Testis (tissue), 3 donors: Measurements from ENCODE around the gene ARHGAP26. TPM values are rescaled to one million over a fixed set of nuclear protein-coding genes. Genes with fewer than 3 reads are reported as not detected.

ENCODE experiments used
- DNase-seq: peaks from one replicate; pipeline ENCODE4 v3.0.0-alpha.2; 2019
- H3K27ac ChIP-seq, 2 donors: fragments of 200-600 bp; sonication (generic); one replicate each; pipeline ENCODE4 v1.5.1; 2019
- H3K27me3 ChIP-seq: fragments of 200-600 bp; sonication (generic); one replicate; pipeline ENCODE4 v1.5.1; 2019
- H3K36me3 ChIP-seq: fragments of 200-600 bp; sonication (generic); one replicate; pipeline ENCODE4 v1.5.1; 2017; ENCODE audit warnings: low read depth; ENCODE audit errors: missing control alignments
- H3K4me1 ChIP-seq: fragments of 200-600 bp; sonication (generic); one replicate; pipeline ENCODE4 v1.5.1; 2019
- H3K4me3 ChIP-seq, 2 donors: fragments of 200-600 bp; sonication (generic); one replicate each; pipeline ENCODE4 v1.5.1; 2017 to 2019
- H3K9me3 ChIP-seq: fragments of 200-600 bp; sonication (generic); one replicate; pipeline ENCODE4 v1.5.1; 2017
- POLR2A ChIP-seq: fragments of 450-650 bp; IDR thresholded peaks from one replicate; pipeline ENCODE4 v1.6.1; 2017; ENCODE audit warnings: antibody characterized with exemption, mild to moderate bottlenecking, moderate library complexity
- WGBS, 2 donors: methylation state at CpG; one replicate each; pipeline ENCODE4 v1.1.5; 2018; 5-methylcytosine and 5-hydroxymethylcytosine counted together
- intact Hi-C: fragments of 100-400 bp; cut with DNase I; formaldehyde crosslinking; loops from one replicate; pipeline ENCODE4 v1.15.1; 2023; ENCODE audit warnings: low total_unique reads
- polyA plus RNA-seq: library from polyadenylated mRNA; stranded (reverse); fragments of 350-450 nt; fragmentation: Illumina TruSeq; extraction: RNeasy Lipid Tissue Mini Kit (QIAGEN cat#74804); gene quantifications from one replicate; pipeline ENCODE4 v1.2.3, GENCODE V29; 2014; ENCODE audit warnings: low read depth, low replicate concordance; ENCODE audit not compliant: insufficient read depth
- total RNA-seq, 2 donors: library from RNA; depleted of rRNA; stranded (reverse); fragments of >200 nt; gene quantifications; one replicate each; pipeline ENCODE4 v1.2.3, GENCODE V29; 2016
- TF ChIP-seq, protein P1 (sequence below), 3 experiments: fragments of 450-650 bp in 2 of 3; fragments of 200-600 bp in 1 of 3; sonication (generic) in 1 of 3; IDR thresholded peaks; one replicate each; pipeline ENCODE4 v1.5.1; 2016 to 2019; ENCODE audit warnings: antibody characterized with exemption in 3 of 3, mild to moderate bottlenecking in 2 of 3, moderate library complexity in 1 of 3

The ARHGAP26 gene
- total and polyA plus RNA-seq, 3 donors from 2014 or later, result 33.8 to 98.7 (median 95.7) TPM

- H3K27ac ChIP-seq, result no peak overlapping the region
Observed at GRCh38 chr5:143156572-143156971, 386.4 kb downstream of the ARHGAP26 start.

GRCh38 chr5:143159031-143159430 is 388.9 kb downstream of the ARHGAP26 start:
- H3K27me3 ChIP-seq, result no peaks in the 10 kb centered on the region
- 62 to 64% methylated on average over 3 of the region's 3 CpGs for WGBS, 2 donors
- no peaks in the 10 kb centered on the region for H3K4me1 ChIP-seq
- H3K27ac ChIP-seq, result no peak overlapping the region
- TF ChIP-seq, protein P1, sequence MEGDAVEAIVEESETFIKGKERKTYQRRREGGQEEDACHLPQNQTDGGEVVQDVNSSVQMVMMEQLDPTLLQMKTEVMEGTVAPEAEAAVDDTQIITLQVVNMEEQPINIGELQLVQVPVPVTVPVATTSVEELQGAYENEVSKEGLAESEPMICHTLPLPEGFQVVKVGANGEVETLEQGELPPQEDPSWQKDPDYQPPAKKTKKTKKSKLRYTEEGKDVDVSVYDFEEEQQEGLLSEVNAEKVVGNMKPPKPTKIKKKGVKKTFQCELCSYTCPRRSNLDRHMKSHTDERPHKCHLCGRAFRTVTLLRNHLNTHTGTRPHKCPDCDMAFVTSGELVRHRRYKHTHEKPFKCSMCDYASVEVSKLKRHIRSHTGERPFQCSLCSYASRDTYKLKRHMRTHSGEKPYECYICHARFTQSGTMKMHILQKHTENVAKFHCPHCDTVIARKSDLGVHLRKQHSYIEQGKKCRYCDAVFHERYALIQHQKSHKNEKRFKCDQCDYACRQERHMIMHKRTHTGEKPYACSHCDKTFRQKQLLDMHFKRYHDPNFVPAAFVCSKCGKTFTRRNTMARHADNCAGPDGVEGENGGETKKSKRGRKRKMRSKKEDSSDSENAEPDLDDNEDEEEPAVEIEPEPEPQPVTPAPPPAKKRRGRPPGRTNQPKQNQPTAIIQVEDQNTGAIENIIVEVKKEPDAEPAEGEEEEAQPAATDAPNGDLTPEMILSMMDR (IDR thresholded peaks at IDR 0.05), result no peak
- TF ChIP-seq POLR2A, result no peak
- H3K9me3 ChIP-seq, result no peaks in the 10 kb centered on the region
- intact Hi-C loops, result no loop called here
- no peaks in the 10 kb centered on the region for H3K36me3 ChIP-seq
- H3K4me3 ChIP-seq, result no peak overlapping the region
- DNase-seq, result no peak

More at GRCh38 chr5:143156572-143156971, 386.4 kb downstream of the ARHGAP26 start:
- 92 to 100% methylated on average over 4 of the region's 4 CpGs for WGBS, 2 donors
- Histone ChIP-seq H3K4me1 (peaks cover 4% of the 10 kb centered on the region), H3K4me3 (no peak overlapping the region), H3K9me3 (no peaks in the 10 kb centered on the region), H3K27me3 (no peaks in the 10 kb centered on the region), H3K36me3 (no peaks in the 10 kb centered on the region)
- intact Hi-C loops, result no loop called here
- DNase-seq, result no peak
- TF ChIP-seq, protein P1 (IDR thresholded peaks at IDR 0.05), result no peak
- no peak for TF ChIP-seq POLR2A

GRCh38 chr5:143161885-143162540 is 391.8 kb downstream of the ARHGAP26 start:
- Histone ChIP-seq H3K27ac (no peak overlapping the region), H3K4me3 (no peak overlapping the region), H3K9me3 (no peaks in the 10 kb centered on the region), H3K27me3 (no peaks in the 10 kb centered on the region), H3K4me1 (no peaks in the 10 kb centered on the region), H3K36me3 (no peaks in the 10 kb centered on the region)
- intact Hi-C loops, result no loop called here
- DNase-seq, result no peak
- WGBS, 2 donors, result 81 to 91% methylated on average over 5 of the region's 5 CpGs
- TF ChIP-seq, protein P1 (IDR thresholded peaks at IDR 0.05), result no peak
- no peak for TF ChIP-seq POLR2A

- DNase-seq, result no peak
- WGBS, 2 donors, result 80 to 91% methylated on average over 3 of the region's 3 CpGs
- H3K4me1 ChIP-seq, result no peaks in the 10 kb centered on the region
- TF ChIP-seq, protein P1 (IDR thresholded peaks at IDR 0.05), result no peak
- no peak for TF ChIP-seq POLR2A
- no peak overlapping the region for H3K4me3 ChIP-seq
- no peaks in the 10 kb centered on the region for H3K36me3 ChIP-seq
- H3K27ac ChIP-seq, result no peak overlapping the region
- intact Hi-C loops, result no loop called here
- no peaks in the 10 kb centered on the region for H3K27me3 ChIP-seq
- H3K9me3 ChIP-seq, result no peaks in the 10 kb centered on the region
Observed at GRCh38 chr5:143162810-143163209, 392.6 kb downstream of the ARHGAP26 start.

DNA sequence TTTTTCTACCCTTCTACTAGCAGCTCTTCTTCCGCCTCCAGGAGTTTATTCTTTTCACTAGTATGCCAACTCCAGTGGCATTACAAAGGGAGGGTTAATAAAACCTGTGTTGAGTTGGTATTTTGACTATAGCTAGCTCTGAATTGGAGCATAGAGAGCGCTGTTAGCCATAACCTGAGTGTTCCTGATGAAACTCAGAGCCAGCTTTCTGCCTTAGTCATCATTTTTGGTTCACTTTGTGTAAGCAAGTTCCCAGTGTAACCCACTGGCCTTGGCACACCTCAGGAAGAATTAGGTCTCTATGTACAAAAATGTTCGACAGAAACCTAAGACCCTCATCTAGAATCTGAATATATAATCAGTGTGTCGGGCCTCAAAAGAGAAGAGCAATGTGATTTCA is 394.4 kb downstream of the ARHGAP26 start:
- Histone ChIP-seq H3K9me3 (no peaks in the 10 kb centered on the region), H3K4me1 (no peaks in the 10 kb centered on the region), H3K27ac (no peak overlapping the region), H3K4me3 (no peak overlapping the region), H3K27me3 (no peaks in the 10 kb centered on the region), H3K36me3 (no peaks in the 10 kb centered on the region)
- TF ChIP-seq, protein P1 (IDR thresholded peaks at IDR 0.05), result no peak
- no peak for TF ChIP-seq POLR2A
- DNase-seq, result no peak
- WGBS, 2 donors, result 83 to 95% methylated on average over 4 of the region's 4 CpGs
- intact Hi-C loops, result no loop called here
